ENCODE data around the gene BABAM2. TPM values are rescaled to one million over a fixed set of nuclear protein-coding genes. Genes with fewer than 3 reads are reported as not detected.

BABAM2 gene
- total and polyA plus RNA-seq, 2 experiments from 2014 or later, result 35.2 to 46.1 TPM

- no peaks in the 10 kb centered on the region for H3K36me3 ChIP-seq (ENCODE audit: low read depth)
- H3K4me1 ChIP-seq (ENCODE audit: insufficient read depth), result no peaks in the 10 kb centered on the region
- H3F3A ChIP-seq (ENCODE audit: insufficient read depth), result no peaks in the 10 kb centered on the region
- in situ Hi-C loops (cut with MboI), result no loop called here
- H3K9ac ChIP-seq, result no peak overlapping the region
- TF ChIP-seq EZH2phosphoT487 (IDR thresholded peaks at IDR 0.05; ENCODE audit: insufficient read depth, low read depth) (no peak), EZH2 (IDR thresholded peaks at IDR 0.05; ENCODE audit: insufficient read depth, poor library complexity, severe bottlenecking) (no peak)
- no peaks in the 10 kb centered on the region for H3K9me2 ChIP-seq (ENCODE audit: insufficient read depth)
- no peak overlapping the region for H3K4me2 ChIP-seq (ENCODE audit: unreplicated experiment)
- no peaks in the 10 kb centered on the region for H3K9me3 ChIP-seq (ENCODE audit: low read depth)
- H2AFZ ChIP-seq, result no peak overlapping the region
- no peaks in the 10 kb centered on the region for H3K79me2 ChIP-seq (ENCODE audit: insufficient read depth)
- H3K4me3 ChIP-seq, result no peak overlapping the region
- no peaks in the 10 kb centered on the region for H4K20me1 ChIP-seq (ENCODE audit: insufficient read depth)
- DNase-seq, result no peak
- H3K27me3 ChIP-seq (replicated peaks; ENCODE audit: insufficient read depth), result no peaks in the 10 kb centered on the region
- H3K27ac ChIP-seq, result no peak overlapping the region
- 87 to 100% methylated on average over 1 of the region's 1 CpG for WGBS, 2 experiments (ENCODE audit: low coverage in 1 of 2, low lambda C conversion rate in 2 of 2, missing lambda C conversion rate in 2 of 2)
These were observed 320.0 kb downstream of the BABAM2 start for GRCh38 chr2:28210535-28210934.

- 68 to 69% methylated on average over 2 of the region's 2 CpGs for WGBS, 2 experiments (ENCODE audit: low coverage in 1 of 2, low lambda C conversion rate in 2 of 2, missing lambda C conversion rate in 2 of 2)
- H3K4me2 ChIP-seq (ENCODE audit: unreplicated experiment), result no peak overlapping the region
These were observed 325.8 kb downstream of the BABAM2 start for GRCh38 chr2:28216331-28216730.

GRCh38 chr2:28217042-28217740, 326.7 kb downstream of the BABAM2 start:
- Histone ChIP-seq H3K27me3 (replicated peaks; ENCODE audit: insufficient read depth) (no peaks in the 10 kb centered on the region), H3K9me2 (ENCODE audit: insufficient read depth) (no peaks in the 10 kb centered on the region), H2AFZ (no peak overlapping the region), H3K79me2 (ENCODE audit: insufficient read depth) (no peaks in the 10 kb centered on the region), H4K20me1 (ENCODE audit: insufficient read depth) (no peaks in the 10 kb centered on the region), H3K9me3 (ENCODE audit: low read depth) (no peaks in the 10 kb centered on the region), H3K27ac (no peak overlapping the region), H3K4me3 (no peak overlapping the region), H3K9ac (no peak overlapping the region), H3K36me3 (ENCODE audit: low read depth) (no peaks in the 10 kb centered on the region), H3K4me1 (ENCODE audit: insufficient read depth) (no peaks in the 10 kb centered on the region), H3F3A (ENCODE audit: insufficient read depth) (no peaks in the 10 kb centered on the region), H3K4me2 (ENCODE audit: unreplicated experiment) (no peak overlapping the region)
- TF ChIP-seq EZH2 (IDR thresholded peaks at IDR 0.05; ENCODE audit: insufficient read depth, poor library complexity, severe bottlenecking) (no peak), EZH2phosphoT487 (IDR thresholded peaks at IDR 0.05; ENCODE audit: insufficient read depth, low read depth) (no peak)
- in situ Hi-C loops (cut with MboI), result no loop called here
- no peak for DNase-seq
- WGBS, 2 experiments (ENCODE audit: low coverage in 1 of 2, low lambda C conversion rate in 2 of 2, missing lambda C conversion rate in 2 of 2), result 82 to 91% methylated on average over 3 of the region's 3 CpGs

More at GRCh38 chr2:28216331-28216730, 325.8 kb downstream of the BABAM2 start:
- no peak overlapping the region for H3K27ac ChIP-seq
- H3K9me3 ChIP-seq (ENCODE audit: low read depth), result no peaks in the 10 kb centered on the region
- H3K4me1 ChIP-seq (ENCODE audit: insufficient read depth), result no peaks in the 10 kb centered on the region
- no peak for TF ChIP-seq EZH2 (IDR thresholded peaks at IDR 0.05; ENCODE audit: insufficient read depth, poor library complexity, severe bottlenecking)
- no peak for TF ChIP-seq EZH2phosphoT487 (IDR thresholded peaks at IDR 0.05; ENCODE audit: insufficient read depth, low read depth)
- in situ Hi-C loops (cut with MboI), result no loop called here
- no peak overlapping the region for H3K4me3 ChIP-seq
- no peak overlapping the region for H2AFZ ChIP-seq
- no peaks in the 10 kb centered on the region for H4K20me1 ChIP-seq (ENCODE audit: insufficient read depth)
- no peaks in the 10 kb centered on the region for H3K79me2 ChIP-seq (ENCODE audit: insufficient read depth)
- no peaks in the 10 kb centered on the region for H3K27me3 ChIP-seq (replicated peaks; ENCODE audit: insufficient read depth)
- no peaks in the 10 kb centered on the region for H3F3A ChIP-seq (ENCODE audit: insufficient read depth)
- no peak for DNase-seq
- no peak overlapping the region for H3K9ac ChIP-seq
- H3K9me2 ChIP-seq (ENCODE audit: insufficient read depth), result no peaks in the 10 kb centered on the region
- no peaks in the 10 kb centered on the region for H3K36me3 ChIP-seq (ENCODE audit: low read depth)

DNA sequence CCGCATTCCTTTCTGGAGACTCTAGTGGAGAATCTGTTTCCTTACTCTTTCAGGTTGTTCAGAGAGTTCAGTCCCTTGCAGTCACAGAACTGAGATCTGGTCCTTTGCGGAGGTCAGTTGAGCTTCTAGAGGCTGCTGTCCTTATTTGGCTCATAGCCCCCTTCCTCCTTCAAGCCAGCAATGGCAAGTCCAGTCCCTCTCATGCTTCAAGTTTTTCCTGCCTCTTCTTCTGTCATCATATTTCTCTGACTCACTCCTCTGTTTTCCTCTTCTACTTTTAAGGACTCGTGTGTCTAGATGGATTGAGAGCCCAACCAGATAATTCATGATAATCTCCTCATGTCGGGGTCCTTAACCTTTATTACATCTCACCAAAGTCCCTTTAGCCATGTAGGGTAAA, 328.6 kb downstream of the BABAM2 start:
- Histone ChIP-seq H3K27ac (no peak overlapping the region), H3F3A (ENCODE audit: insufficient read depth) (0 out of 2 replicates have a peak, but pooled peaks cover under 1% of the 10 kb centered on the region), H3K79me2 (ENCODE audit: insufficient read depth) (no peaks in the 10 kb centered on the region), H3K4me3 (no peak overlapping the region), H4K20me1 (ENCODE audit: insufficient read depth) (no peaks in the 10 kb centered on the region), H3K4me2 (ENCODE audit: unreplicated experiment) (no peak overlapping the region), H3K36me3 (ENCODE audit: low read depth) (no peaks in the 10 kb centered on the region), H3K9me3 (ENCODE audit: low read depth) (no peaks in the 10 kb centered on the region), H3K9ac (no peak overlapping the region), H3K4me1 (ENCODE audit: insufficient read depth) (peaks cover 3% of the 10 kb centered on the region), H2AFZ (no peak overlapping the region), H3K9me2 (ENCODE audit: insufficient read depth) (no peaks in the 10 kb centered on the region), H3K27me3 (replicated peaks; ENCODE audit: insufficient read depth) (no peaks in the 10 kb centered on the region)
- TF ChIP-seq EZH2 (IDR thresholded peaks at IDR 0.05; ENCODE audit: insufficient read depth, poor library complexity, severe bottlenecking) (no peak), EZH2phosphoT487 (IDR thresholded peaks at IDR 0.05; ENCODE audit: insufficient read depth, low read depth) (no peak)
- in situ Hi-C loops (cut with MboI), result no loop called here
- 88 to 91% methylated on average over 4 of the region's 4 CpGs for WGBS, 2 experiments (ENCODE audit: low coverage in 1 of 2, low lambda C conversion rate in 2 of 2, missing lambda C conversion rate in 2 of 2)
- no peak for DNase-seq
